ENCODE measurements around the gene BTBD19.
"Not testable (repeated sequence)": the region's sequence is repeated elsewhere in the genome, so short reads cannot be mapped to it uniquely, and the experiment has no call there.

BTBD19 gene

GRCh38 chr1:44828003-44828651 lies 19.8 kb downstream of the BTBD19 start:
- DNase-seq (ENCODE audit: low read depth) = no peak

DNA sequence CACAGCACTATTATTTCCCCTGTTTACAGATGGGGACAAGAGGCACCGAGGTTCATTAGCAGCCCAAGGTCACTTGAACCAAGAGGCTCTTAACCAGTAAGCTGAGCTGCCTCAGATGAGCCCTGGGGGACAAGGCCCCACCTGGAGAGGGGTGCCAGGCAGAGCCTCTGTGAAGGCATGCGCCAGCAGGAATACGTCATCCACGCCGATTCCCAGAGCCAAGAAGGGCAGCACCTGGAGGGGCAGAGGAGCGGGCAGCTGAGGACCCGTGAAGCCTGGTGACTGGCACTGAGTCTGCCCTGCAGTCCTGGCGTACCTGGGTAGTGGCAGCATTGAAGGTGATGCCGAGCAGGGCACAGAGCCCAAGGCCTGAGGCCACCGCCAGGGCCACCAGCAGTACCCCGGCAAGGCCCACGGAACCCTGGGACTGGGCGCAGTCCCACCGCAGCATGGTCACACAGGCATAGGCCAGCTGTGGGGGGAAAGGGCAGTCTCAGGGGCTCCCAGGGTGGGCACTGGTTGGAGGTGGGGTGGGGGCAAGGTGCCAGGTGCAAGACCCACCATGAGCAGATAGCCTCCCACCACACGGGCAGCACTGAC lies 20.6 kb downstream of the BTBD19 start:
- DNase-seq (ENCODE audit: low read depth) = no peak

DNA sequence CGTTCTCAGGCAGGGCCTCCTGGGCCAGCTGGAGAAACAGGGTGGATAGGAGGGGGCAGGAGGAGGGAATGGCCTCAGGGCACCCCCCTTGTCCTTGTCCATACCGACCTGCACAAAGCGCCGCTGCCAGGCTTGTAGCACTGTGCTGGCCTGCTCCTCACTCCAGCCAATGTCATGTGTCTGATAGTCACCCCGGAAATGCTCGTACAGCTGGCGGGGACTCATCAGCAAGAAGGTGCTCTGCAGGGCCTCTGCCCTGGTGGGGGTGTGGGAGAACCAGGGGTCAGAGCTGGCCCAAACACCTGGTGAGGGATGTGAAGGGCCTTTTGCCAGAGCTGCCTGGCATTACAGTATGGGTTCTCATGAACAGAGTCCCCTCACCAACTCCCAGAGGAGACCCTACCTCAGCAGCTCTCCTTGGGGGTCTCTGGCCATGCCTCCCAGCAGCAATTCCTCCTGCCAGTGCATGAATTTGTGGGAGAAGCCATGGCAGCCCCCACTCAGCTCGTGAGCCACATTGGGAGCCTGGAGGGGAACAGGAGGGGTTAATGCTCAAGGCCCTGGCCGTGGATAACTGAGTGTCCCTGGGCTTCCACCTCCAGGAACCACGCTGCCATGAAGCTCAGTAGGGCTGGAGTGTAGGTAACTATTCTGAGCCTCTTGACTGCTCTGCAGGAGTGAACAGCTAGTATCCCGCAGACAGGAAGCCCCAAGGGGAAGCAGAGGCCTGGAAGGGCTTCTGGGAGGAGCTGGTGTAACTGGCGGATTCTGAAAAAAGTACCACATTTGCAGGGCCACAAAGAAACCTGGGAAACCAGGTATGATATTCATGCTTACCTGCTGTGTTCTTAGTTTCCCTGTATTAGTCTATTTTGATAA lies 21.4 kb downstream of the BTBD19 start:
- DNase-seq (ENCODE audit: low read depth) = no peak

DNA sequence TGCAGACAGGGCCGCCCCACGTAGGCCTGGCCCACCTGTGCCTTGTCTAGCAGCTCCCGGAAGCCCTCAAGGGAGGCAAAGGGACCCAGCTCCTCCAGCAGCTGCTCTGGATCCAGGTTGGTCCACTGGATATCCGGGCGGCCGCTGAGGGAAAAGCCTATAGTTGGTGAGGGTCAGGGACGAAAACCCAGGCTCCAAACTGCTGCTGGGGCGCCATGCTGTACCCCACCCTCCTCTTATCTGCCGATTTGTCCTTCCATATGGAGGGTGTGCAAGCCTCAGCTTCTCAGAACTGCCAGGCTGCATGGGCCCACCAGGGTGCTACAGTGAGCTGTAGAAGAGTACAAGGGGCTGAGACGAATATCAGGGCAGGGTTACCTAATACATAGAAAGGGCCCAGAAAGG lies 22.6 kb downstream of the BTBD19 start:
- DNase-seq (ENCODE audit: low read depth) = no peak

GRCh38 chr1:44831516-44831915 lies 23.2 kb downstream of the BTBD19 start:
- DNase-seq (ENCODE audit: low read depth) = no peak

- no peak for DNase-seq (ENCODE audit: low read depth)
Observed at GRCh38 chr1:44832056-44832705, 23.9 kb downstream of the BTBD19 start.

- DNase-seq (ENCODE audit: low read depth) = no peak
Observed at GRCh38 chr1:44834328-44834727, 26.0 kb downstream of the BTBD19 start.

DNA sequence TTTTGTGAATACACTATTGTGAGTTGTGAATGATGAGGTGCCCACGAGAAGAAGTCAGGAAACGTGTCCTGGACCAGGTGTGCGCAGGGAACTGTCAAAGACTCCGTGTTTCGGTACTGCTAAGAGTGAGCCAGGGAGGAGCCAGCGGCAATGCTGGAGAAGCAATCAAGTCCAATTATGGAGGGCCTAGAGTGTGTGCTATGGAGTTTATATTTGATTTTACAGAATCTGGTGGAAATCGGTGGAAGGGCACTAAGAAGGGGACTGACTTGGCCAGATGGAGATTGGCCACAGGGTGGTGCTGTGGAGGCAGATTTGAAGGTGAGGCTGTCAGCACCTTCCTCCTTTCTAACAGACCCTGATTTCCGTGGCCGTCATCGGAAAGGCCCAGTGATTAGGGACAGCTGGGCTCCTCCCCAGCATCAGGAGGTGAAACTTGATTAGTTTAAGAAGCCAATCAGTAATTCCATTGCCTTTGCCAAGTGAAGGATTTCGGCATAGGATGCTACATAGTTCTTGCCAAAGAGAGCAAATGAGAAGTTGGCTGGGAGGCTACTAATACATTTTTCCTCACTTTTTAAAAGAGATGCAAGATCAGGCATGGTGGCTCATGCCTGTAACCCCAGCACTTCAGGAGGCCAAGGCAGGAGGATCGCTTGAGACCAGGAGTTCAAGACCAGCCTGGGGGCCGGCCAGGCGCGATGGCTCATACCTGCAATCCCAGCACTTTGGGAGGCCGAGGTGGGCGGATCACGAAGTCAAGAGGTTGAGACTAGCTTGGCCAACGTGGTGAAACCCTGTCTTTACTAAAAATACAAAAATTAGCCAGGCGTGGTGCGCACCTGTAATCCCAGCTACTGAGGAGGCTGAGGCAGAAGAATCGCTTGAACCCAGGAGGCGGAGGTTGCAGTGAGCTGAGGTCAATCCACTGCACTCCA lies 27.7 kb downstream of the BTBD19 start:
- peak; percentile 73 for DNase-seq (ENCODE audit: low read depth)

GRCh38 chr1:44838294-44838693 lies 30.0 kb downstream of the BTBD19 start:
- not testable (repeated sequence) for DNase-seq (ENCODE audit: low read depth)

DNA sequence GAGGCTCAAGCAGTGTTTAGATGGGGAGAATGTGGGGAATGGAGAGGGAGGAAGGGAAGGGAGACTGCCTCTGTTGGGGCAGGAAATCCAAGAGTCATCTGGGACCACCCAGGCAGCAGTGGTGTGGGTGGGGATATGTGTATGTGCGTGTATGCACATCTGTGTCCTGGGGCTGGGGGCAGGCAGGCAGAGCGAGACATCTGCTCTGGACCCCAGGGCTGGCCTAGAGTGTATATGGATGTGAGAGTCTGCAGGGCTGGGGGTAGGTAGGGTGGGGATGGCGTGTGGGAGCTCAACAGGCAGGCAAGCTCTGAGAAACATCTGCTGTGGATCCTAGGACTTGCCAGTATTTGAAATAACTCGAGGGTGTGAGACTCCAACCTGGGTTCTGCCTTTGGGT lies 31.3 kb downstream of the BTBD19 start:
- DNase-seq (ENCODE audit: low read depth) = no peak

DNA sequence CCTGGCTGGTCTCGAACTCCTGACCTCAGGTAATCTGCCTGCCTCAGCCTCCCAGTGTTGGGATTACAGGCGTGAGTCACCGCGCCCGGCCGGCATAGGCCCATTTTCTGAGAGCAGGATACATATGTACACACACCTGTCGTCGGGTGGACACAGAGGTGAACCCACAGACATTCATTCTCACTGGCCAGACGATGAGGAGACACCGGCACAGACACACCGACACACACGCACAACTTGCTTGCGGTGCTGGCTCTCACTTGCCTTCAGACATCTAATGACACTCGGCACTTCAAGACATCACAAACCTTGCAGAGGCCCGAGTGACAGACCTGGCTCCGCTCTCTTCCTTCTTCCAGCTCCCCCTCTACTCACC lies 34.2 kb downstream of the BTBD19 start:
- no peak for DNase-seq (ENCODE audit: low read depth)

GRCh38 chr1:44842862-44843655 lies 34.7 kb downstream of the BTBD19 start, which contains the start of gene PTCH2:
Gene PTCH2 (minus strand): TSS chr1:44843253. CDS start chr1:44842932, 321 bp downstream.
- no peak for DNase-seq (ENCODE audit: low read depth)

GRCh38 chr1:44846985-44847384 lies 38.7 kb downstream of the BTBD19 start:
- no peak for DNase-seq (ENCODE audit: low read depth)

DNA sequence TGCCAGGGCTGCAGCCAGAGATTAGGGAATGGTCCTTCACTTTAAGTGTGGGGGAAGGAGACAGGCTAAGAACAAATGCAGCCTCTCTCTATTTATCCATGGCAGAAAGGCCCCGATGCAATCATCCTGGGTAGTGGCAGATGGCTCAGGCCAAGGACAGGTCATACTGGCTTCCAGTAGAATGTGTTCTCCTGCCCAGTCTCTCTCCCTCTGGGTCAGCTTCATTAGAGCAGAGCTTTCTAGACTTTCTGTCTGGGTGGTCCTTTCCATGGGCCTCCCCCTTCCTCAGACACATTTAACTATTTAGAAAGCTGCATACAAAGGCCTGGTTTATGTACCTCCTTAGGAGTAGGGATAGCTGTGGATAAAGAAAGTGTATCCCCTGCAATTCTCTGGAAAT lies 39.5 kb downstream of the BTBD19 start:
- DNase-seq (ENCODE audit: low read depth) = no peak

GRCh38 chr1:44848456-44849181 lies 40.3 kb downstream of the BTBD19 start:
- DNase-seq (ENCODE audit: low read depth) = no peak

DNA sequence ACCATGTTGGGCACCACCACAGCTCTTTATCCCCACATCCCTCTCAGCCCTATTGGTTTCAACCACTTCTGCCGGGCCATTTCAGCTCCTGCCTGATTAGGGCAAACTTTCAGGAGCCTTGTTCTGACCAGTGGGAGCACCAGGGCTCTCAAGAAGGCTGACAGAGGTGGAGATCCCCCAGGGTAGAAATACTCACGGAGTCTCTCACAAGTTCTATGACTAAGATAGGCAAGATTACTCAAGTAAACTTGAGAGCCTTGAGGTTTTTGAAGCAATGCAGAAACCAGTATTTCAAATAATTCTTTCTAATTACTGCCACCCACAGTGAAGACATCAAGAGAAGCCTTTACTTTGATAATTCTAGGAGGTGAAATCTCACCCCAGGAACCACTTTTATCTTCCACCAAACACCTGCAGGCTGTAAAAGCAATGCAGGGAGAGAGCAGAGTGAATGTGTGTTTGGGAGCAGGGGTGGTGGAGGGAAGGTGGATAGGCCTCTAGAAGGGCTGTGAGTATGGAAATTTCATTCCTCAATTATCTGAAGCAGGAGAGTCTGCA lies 41.3 kb downstream of the BTBD19 start:
- no peak for DNase-seq (ENCODE audit: low read depth)

- no peak for DNase-seq (ENCODE audit: low read depth)
Observed at GRCh38 chr1:44851308-44851707, 43.0 kb downstream of the BTBD19 start.

DNA sequence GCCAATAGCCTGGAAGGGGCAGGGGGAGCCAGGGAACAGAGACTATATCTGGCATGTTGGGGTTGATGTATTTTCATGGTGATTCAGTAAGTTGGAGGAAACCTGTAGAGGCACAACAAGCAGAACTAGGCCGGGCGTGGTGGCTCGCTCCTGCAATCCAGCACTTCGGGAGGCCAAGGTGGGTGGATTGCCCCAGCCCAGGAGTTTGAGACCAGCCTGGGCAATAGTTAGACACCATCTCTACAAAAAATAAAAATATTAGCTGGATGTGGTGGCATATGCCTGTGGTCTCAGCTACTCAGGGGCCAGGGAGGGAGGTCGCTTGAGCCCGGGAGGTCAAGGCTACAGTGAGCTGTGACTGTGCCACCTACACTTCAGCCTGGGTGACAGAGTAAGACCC lies 44.9 kb downstream of the BTBD19 start:
- DNase-seq (ENCODE audit: low read depth) = no peak

GRCh38 chr1:44854970-44855369 lies 46.6 kb downstream of the BTBD19 start:
- DNase-seq (ENCODE audit: low read depth) = no peak
